Endothelial cell of umbilical vein (primary cell): ENCODE data around the gene FPR1. TPM values are rescaled to one million over a fixed set of nuclear protein-coding genes. Genes with fewer than 3 reads are reported as not detected.

Source experiments
- BruUV-seq: library from RNA; stranded (reverse); fragments of 400-500 nt; replicated peaks from 2 replicates; lab custom pipeline; 2021; lab: Mats Ljungman, UMichigan
- CTCF ChIA-PET: fragments of 300-600, 350-600 bp; sonication (Branson Sonifier 250); formaldehyde crosslinking; loops from one replicate; lab custom pipeline; 2021; ENCODE audit warnings: antibody characterized with exemption, inconsistent platforms; lab: Charles Lee
- POLR2A ChIA-PET: fragments of 300-600, 350-600 bp; sonication (Branson Sonifier 250); formaldehyde crosslinking; loops from one replicate; lab custom pipeline; 2021; ENCODE audit warnings: antibody characterized with exemption, inconsistent platforms; lab: Charles Lee
- DNase-seq: peaks from one replicate; pipeline ENCODE4 v3.0.0-alpha.2; 2011; ENCODE audit warnings: low read depth, low spot score
- FAIRE-seq: peaks from 2 replicates; lab custom pipeline; 2011; peaks lifted over from hg19 to GRCh38; lab: Jason Lieb, UNC
- H2AFZ ChIP-seq: 2 replicates; pipeline ENCODE4 v1.6.0; 2012; ENCODE audit warnings: low read depth, low read length, control low read depth, inconsistent platforms
- H3K27ac ChIP-seq: 2 replicates; pipeline ENCODE4 v1.5.1; 2011; ENCODE audit warnings: low read depth, mild to moderate bottlenecking, control low read depth, low read length, moderate library complexity; ENCODE audit not compliant: insufficient read depth
- H3K27me3 ChIP-seq, 2 experiments: 2 replicates each; pipeline versions ENCODE4 v1.6.0 to v1.6.1; 2011; ENCODE audit warnings: low read length in 2 of 2, mixed read lengths in 1 of 2; ENCODE audit not compliant: control insufficient read depth in 2 of 2, insufficient read depth in 2 of 2
- H3K36me3 ChIP-seq, 2 experiments: 2 replicates in 1 of 2; 3 replicates in 1 of 2; pipeline ENCODE4 v1.5.1; 2011; ENCODE audit warnings: low read length in 2 of 2, mild to moderate bottlenecking in 1 of 2, moderate library complexity in 1 of 2; ENCODE audit not compliant: control insufficient read depth in 2 of 2, insufficient read depth in 2 of 2; ENCODE audit errors: extremely low read depth in 1 of 2
- H3K4me1 ChIP-seq: 3 replicates; pipeline ENCODE4 v1.5.1; 2011; ENCODE audit warnings: mild to moderate bottlenecking, low read length; ENCODE audit not compliant: control insufficient read depth, insufficient read depth; ENCODE audit errors: extremely low read depth
- H3K4me2 ChIP-seq: 2 replicates; pipeline ENCODE4 v1.6.1; 2011; ENCODE audit warnings: low read length, control low read depth, mixed read lengths; ENCODE audit not compliant: insufficient read depth
- H3K4me3 ChIP-seq, 3 experiments: fragments of 200-600 bp in 1 of 3; sonication (generic), shearing (Covaris generic) in 1 of 3; replicated peaks in 1 of 3; 2 replicates each; pipeline ENCODE4 v1.5.1; 2011 to 2016; ENCODE audit warnings: control low read depth in 3 of 3, low read length in 3 of 3, mild to moderate bottlenecking in 2 of 3, inconsistent platforms in 1 of 3, low read depth in 1 of 3, moderate library complexity in 1 of 3; ENCODE audit not compliant: insufficient read depth in 1 of 3
- H3K79me2 ChIP-seq: 2 replicates; pipeline ENCODE4 v1.6.0; 2012; ENCODE audit warnings: low read length, inconsistent platforms; ENCODE audit not compliant: control insufficient read depth, insufficient read depth
- H3K9ac ChIP-seq: replicated peaks from 2 replicates; pipeline ENCODE3; 2011; ENCODE audit warnings: low read length, control low read depth; ENCODE audit not compliant: insufficient read depth; ENCODE audit errors: extremely low read depth
- H3K9me1 ChIP-seq: replicated peaks from 3 replicates; pipeline ENCODE4 v1.6.0; 2011; ENCODE audit warnings: mild to moderate bottlenecking, low read length; ENCODE audit not compliant: control insufficient read depth, insufficient read depth; ENCODE audit errors: extremely low read depth
- H3K9me3 ChIP-seq: replicated peaks from 2 replicates; pipeline ENCODE4 v1.5.1; 2012; ENCODE audit warnings: low read length, inconsistent platforms; ENCODE audit not compliant: control insufficient read depth, insufficient read depth
- H4K20me1 ChIP-seq: replicated peaks from 2 replicates; pipeline ENCODE3; 2011; ENCODE audit warnings: mild to moderate bottlenecking, low read length; ENCODE audit not compliant: control insufficient read depth, insufficient read depth; ENCODE audit errors: extremely low read depth
- EZH2 ChIP-seq: IDR thresholded peaks from 2 replicates; pipeline ENCODE4 v1.6.1; 2012; ENCODE audit warnings: borderline replicate concordance, low read depth, mild to moderate bottlenecking, moderate library complexity, low read length, inconsistent platforms; ENCODE audit not compliant: severe bottlenecking
- FOS ChIP-seq: IDR thresholded peaks from 2 replicates; pipeline ENCODE4 v1.6.1; 2011; ENCODE audit warnings: mild to moderate bottlenecking, low read length, moderate library complexity, borderline replicate concordance; ENCODE audit not compliant: insufficient read depth
- GATA2 ChIP-seq: IDR thresholded peaks from 2 replicates; pipeline ENCODE4 v1.7.0; 2011; ENCODE audit warnings: low read depth, mild to moderate bottlenecking, moderate library complexity, mixed read lengths, low read length; ENCODE audit not compliant: insufficient read length, insufficient read depth
- JUN ChIP-seq: IDR thresholded peaks from 2 replicates; pipeline ENCODE4 v1.6.1; 2011; ENCODE audit warnings: borderline replicate concordance, low read depth; ENCODE audit not compliant: insufficient read length, insufficient read depth
- MYC ChIP-seq: IDR thresholded peaks from one replicate; pipeline ENCODE4 v1.6.1; 2011; ENCODE audit warnings: mild to moderate bottlenecking, low read depth, low read length
- POLR2A ChIP-seq: IDR thresholded peaks from 2 replicates; pipeline ENCODE4 v1.6.1; 2012; ENCODE audit warnings: low read depth, mild to moderate bottlenecking, control low read depth, low read length
- POLR2AphosphoS5 ChIP-seq: IDR thresholded peaks from 2 replicates; pipeline ENCODE4 v1.6.1; 2012; ENCODE audit warnings: low read depth, mild to moderate bottlenecking, control low read depth, low read length, moderate library complexity; ENCODE audit not compliant: insufficient read depth
- dilution Hi-C: fragments of 300-500 bp; cut with MboI; formaldehyde crosslinking; loops from one replicate; pipeline ENCODE4 v1.15.0; 2019; ENCODE audit warnings: low sequenced_read_pairs; ENCODE audit not compliant: extremely low pct_ligation_motif_present
- intact Hi-C: fragments of 100-400 bp; cut with micrococcal nuclease; formaldehyde crosslinking; loops from one replicate; pipeline ENCODE4 v1.10.0; 2022
- polyA plus RNA-seq, 4 experiments: library from polyadenylated mRNA; depleted of rRNA in 3 of 4; stranded (reverse) in 3 of 4; unstranded in 1 of 4; fragments of >200 nt; gene quantifications; 2 replicates each; pipeline versions ENCODE4 v1.2.1 to v1.2.3, GENCODE V29; 2011 to 2012; ENCODE audit warnings: missing spikeins in 1 of 4
- total RNA-seq: library from RNA; stranded (reverse); gene quantifications from 2 replicates; pipeline ENCODE4 v1.2.3, GENCODE V29; 2021
- TF ChIP-seq, protein P1 (sequence below), 2 donors: IDR thresholded peaks; 1 replicate in 1 of 2; 2 replicates in 1 of 2; pipeline ENCODE4 v1.5.1; 2011; ENCODE audit warnings: low read length in 2 of 2, mild to moderate bottlenecking in 2 of 2, moderate library complexity in 2 of 2, control low read depth in 1 of 2, inconsistent platforms in 1 of 2, low read depth in 1 of 2; ENCODE audit not compliant: insufficient read depth in 1 of 2; ENCODE audit errors: extremely low read depth in 1 of 2
- TF ChIP-seq, protein P2 (sequence below): IDR thresholded peaks from 2 replicates; pipeline ENCODE4 v1.6.1; 2011; ENCODE audit not compliant: insufficient read depth, insufficient read length

Gene FPR1
- total and polyA plus RNA-seq, 2 donors (not counting 3 experiments of a cell fraction or from before 2014, with no cell fraction given) = not detected

DNA sequence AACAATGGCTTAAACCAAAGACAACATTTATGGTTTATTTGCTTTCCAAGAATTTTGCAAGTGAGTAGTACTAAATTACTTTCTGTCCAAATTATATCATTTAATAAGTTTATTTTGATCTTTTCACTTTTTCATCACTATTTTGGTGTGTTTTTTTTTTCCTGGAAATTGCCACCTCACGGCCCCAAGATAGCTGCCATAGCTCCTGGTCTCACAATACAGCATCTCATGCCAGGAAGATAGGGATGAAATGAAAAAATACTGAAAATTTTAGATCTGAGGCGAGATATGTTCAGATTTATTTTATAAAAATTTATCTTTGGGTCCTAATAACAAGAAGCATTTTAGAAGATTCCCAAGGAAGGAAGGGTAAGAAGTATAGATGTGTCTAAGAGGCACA is 36.4 kb upstream of the FPR1 start:
- Histone ChIP-seq H3K4me2 (no peak overlapping the region), H4K20me1 (no peaks in the 10 kb centered on the region), H3K27me3 (no peaks in the 10 kb centered on the region), H3K9me1 (no peaks in the 10 kb centered on the region), H3K9me3 (peaks cover 2% of the 10 kb centered on the region), H3K9ac (no peak overlapping the region), H2AFZ (no peak overlapping the region), H3K36me3 (no peaks in the 10 kb centered on the region), H3K79me2 (no peaks in the 10 kb centered on the region), H3K27ac (no peak overlapping the region), H3K4me1 (no peaks in the 10 kb centered on the region), H3K4me3 (no peak overlapping the region)
- ChIA-PET POLR2A (no interaction called here), CTCF (no interaction called here)
- TF ChIP-seq JUN (no peak), POLR2AphosphoS5 (no peak)
- TF ChIP-seq, protein P1, sequence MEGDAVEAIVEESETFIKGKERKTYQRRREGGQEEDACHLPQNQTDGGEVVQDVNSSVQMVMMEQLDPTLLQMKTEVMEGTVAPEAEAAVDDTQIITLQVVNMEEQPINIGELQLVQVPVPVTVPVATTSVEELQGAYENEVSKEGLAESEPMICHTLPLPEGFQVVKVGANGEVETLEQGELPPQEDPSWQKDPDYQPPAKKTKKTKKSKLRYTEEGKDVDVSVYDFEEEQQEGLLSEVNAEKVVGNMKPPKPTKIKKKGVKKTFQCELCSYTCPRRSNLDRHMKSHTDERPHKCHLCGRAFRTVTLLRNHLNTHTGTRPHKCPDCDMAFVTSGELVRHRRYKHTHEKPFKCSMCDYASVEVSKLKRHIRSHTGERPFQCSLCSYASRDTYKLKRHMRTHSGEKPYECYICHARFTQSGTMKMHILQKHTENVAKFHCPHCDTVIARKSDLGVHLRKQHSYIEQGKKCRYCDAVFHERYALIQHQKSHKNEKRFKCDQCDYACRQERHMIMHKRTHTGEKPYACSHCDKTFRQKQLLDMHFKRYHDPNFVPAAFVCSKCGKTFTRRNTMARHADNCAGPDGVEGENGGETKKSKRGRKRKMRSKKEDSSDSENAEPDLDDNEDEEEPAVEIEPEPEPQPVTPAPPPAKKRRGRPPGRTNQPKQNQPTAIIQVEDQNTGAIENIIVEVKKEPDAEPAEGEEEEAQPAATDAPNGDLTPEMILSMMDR (IDR thresholded peaks at IDR 0.05; ENCODE audit: extremely low read depth in 1 of 2, insufficient read depth in 1 of 2, low read depth in 1 of 2, low read length in 2 of 2) = no peak
- intact Hi-C loops = no loop called here
- BruUV-seq = no TSS peak
- FAIRE-seq = no peak
- dilution Hi-C loops = no loop called here
- no peak for DNase-seq

DNA sequence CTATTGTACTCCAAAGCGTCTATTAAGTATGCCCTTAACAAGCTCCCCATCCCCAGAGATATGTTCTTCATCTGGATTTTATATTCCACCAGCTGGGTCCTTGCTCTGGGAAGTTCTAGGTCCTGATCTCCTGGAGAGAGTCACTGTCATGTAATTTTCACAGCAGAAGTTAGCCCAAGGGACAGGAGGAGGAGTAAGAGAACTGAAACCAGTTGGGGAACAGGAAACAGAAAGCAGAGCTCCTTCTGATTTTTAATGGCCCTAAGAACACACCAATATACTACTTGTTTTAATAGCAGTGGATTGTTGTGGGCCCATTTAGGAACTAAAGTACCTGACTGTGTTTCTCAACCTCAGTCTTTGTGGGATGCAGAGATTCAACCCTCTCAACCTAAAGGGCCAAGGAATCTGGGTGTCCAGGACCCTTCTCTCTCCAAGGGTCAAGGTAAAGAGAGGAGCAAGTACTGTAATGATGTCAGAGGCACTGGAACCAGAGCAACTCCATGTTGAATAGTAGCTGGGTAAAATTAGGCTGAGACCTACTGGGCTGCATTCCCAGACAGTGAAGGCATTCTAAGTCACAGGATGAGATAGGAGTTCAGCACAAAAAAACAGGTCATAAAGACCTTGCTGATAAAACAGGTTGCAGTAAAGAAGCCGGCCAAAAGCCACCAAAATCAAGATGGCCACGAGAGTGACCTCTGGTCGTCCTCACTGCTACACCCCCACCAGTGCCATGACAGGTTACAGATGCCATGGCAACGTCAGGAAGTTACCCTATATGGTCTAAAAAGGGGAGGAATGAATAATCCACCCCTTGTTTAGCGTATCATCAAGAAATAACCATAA is 35.2 kb upstream of the FPR1 start:
- Histone ChIP-seq H3K9ac (no peak overlapping the region), H3K36me3 (no peaks in the 10 kb centered on the region), H3K27ac (no peak overlapping the region), H3K4me2 (no peak overlapping the region), H3K27me3 (no peaks in the 10 kb centered on the region), H3K79me2 (no peaks in the 10 kb centered on the region), H2AFZ (no peak overlapping the region), H4K20me1 (no peaks in the 10 kb centered on the region), H3K4me3 (no peak overlapping the region), H3K9me1 (no peaks in the 10 kb centered on the region), H3K9me3 (peaks cover 2% of the 10 kb centered on the region), H3K4me1 (no peaks in the 10 kb centered on the region)
- ChIA-PET CTCF (interaction anchor here (2.3 kb wide), 1 partner anchor 9 kb away, joined by 6 read pairs; no protein-coding TSS in a partner anchor), POLR2A (no interaction called here)
- BruUV-seq = no TSS peak
- intact Hi-C loops = no loop called here
- no peak for TF ChIP-seq GATA2
- TF ChIP-seq MYC = no peak
- TF ChIP-seq FOS = no peak
- TF ChIP-seq JUN = no peak
- TF ChIP-seq, protein P2, sequence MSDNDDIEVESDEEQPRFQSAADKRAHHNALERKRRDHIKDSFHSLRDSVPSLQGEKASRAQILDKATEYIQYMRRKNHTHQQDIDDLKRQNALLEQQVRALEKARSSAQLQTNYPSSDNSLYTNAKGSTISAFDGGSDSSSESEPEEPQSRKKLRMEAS = no peak
- TF ChIP-seq POLR2A = no peak
- no peak for TF ChIP-seq POLR2AphosphoS5
- TF ChIP-seq, protein P1 (IDR thresholded peaks at IDR 0.05; ENCODE audit: extremely low read depth in 1 of 2, insufficient read depth in 1 of 2, low read depth in 1 of 2, low read length in 2 of 2) = no peak
- no peak for TF ChIP-seq EZH2
- dilution Hi-C loops = no loop called here
- FAIRE-seq = no peak
- no peak for DNase-seq
